ENCODE measurements around the gene WNT5B.

The WNT5B gene

GRCh38 chr12:1646569-1647284, 17.7 kb downstream of the WNT5B start:
- Histone ChIP-seq H3F3A (ENCODE audit: low read depth) (no peaks in the 10 kb centered on the region), H4K20me1 (ENCODE audit: insufficient read depth, low read length, poor library complexity, severe bottlenecking) (no peaks in the 10 kb centered on the region), H3K4me3 (ENCODE audit: low read length, poor library complexity, severe bottlenecking) (peak overlapping the region; percentile 45), H3K27me3 (ENCODE audit: insufficient read depth, low read length, poor library complexity, severe bottlenecking) (no peaks in the 10 kb centered on the region), H3K9me2 (replicated peaks; ENCODE audit: low read depth, low read length) (no peaks in the 10 kb centered on the region), H3K9ac (ENCODE audit: low read depth, low read length, poor library complexity, severe bottlenecking) (peak overlapping the region; percentile 41), H3K4me1 (ENCODE audit: insufficient read depth, low read length, poor library complexity, severe bottlenecking) (peaks cover 27% of the 10 kb centered on the region), H2AFZ (ENCODE audit: low read length) (peak overlapping the region; percentile 72), H3K4me2 (ENCODE audit: low read depth, low read length, poor library complexity, severe bottlenecking) (peak overlapping the region; percentile 47), H3K36me3 (ENCODE audit: insufficient read depth, low read length) (no peaks in the 10 kb centered on the region), H3K79me2 (ENCODE audit: insufficient read depth, low read length) (no peaks in the 10 kb centered on the region), H3K9me3 (ENCODE audit: insufficient read depth, low read depth, low read length) (no peaks in the 10 kb centered on the region)
- TF ChIP-seq EZH2phosphoT487 (IDR thresholded peaks at IDR 0.05; ENCODE audit: borderline replicate concordance), result no peak
- TF ChIP-seq, protein P1, sequence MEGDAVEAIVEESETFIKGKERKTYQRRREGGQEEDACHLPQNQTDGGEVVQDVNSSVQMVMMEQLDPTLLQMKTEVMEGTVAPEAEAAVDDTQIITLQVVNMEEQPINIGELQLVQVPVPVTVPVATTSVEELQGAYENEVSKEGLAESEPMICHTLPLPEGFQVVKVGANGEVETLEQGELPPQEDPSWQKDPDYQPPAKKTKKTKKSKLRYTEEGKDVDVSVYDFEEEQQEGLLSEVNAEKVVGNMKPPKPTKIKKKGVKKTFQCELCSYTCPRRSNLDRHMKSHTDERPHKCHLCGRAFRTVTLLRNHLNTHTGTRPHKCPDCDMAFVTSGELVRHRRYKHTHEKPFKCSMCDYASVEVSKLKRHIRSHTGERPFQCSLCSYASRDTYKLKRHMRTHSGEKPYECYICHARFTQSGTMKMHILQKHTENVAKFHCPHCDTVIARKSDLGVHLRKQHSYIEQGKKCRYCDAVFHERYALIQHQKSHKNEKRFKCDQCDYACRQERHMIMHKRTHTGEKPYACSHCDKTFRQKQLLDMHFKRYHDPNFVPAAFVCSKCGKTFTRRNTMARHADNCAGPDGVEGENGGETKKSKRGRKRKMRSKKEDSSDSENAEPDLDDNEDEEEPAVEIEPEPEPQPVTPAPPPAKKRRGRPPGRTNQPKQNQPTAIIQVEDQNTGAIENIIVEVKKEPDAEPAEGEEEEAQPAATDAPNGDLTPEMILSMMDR (conservative IDR thresholded peaks at IDR 0.05; ENCODE audit: low read length), result no peak

DNA sequence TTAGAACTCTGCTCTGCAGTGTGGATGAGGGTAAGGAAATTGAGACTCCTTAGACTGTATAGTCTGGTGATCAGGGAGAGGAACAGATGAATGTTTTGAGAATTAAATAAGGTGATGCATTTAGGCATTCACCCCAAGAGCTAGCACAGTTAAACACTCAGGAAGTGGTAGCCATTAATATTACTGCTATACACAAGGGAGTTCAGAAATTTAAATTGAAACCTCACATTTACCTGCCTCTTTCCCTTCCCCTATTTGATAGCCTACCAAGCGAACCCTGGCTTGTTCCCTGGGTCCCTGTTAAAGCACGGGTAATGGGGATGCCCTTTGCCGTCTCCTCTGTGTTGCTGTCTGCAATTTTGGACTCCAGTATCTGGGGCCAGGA, 18.2 kb downstream of the WNT5B start:
- Histone ChIP-seq H3K9me2 (replicated peaks; ENCODE audit: low read depth, low read length) (no peaks in the 10 kb centered on the region), H3K79me2 (ENCODE audit: insufficient read depth, low read length) (no peaks in the 10 kb centered on the region)

DNA sequence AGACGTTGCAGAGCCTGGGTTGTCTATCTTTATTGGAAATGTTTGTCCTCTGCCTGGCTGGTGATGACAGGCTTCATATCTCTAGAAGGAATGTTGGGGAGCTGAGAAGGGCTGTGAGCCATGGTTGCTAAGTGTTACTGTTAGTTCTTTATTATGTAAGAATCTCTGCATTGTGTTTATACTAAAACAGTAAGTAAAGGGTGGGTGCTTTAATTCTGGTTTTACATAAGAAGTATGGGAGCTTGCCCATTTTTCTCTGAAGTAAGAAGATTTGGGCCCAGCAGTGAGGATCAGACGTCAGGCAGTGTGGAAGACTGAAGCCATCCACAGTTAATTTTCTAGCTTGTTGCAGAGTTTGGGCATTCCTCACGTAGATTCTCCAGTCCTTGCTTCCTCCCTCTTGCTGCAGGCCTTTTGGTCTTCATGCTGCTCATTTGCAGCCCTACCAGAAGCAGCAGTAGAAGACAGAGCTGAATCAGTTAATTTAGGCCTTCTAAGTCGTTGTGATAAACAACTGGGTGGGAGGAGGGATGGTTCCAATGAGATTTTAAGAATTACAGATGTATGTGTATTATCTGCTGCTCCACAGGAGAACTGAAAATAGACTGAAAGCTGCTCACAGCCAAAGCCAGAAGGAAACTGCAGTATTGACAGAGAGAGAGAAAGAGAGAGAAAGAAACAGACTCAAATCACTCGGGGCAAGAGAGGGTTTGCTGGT, 21.4 kb downstream of the WNT5B start:
- H3K36me3 ChIP-seq (ENCODE audit: insufficient read depth, low read length), result no peaks in the 10 kb centered on the region
- H4K20me1 ChIP-seq (ENCODE audit: insufficient read depth, low read length, poor library complexity, severe bottlenecking), result no peaks in the 10 kb centered on the region
- H3K9me3 ChIP-seq (ENCODE audit: insufficient read depth, low read depth, low read length), result no peaks in the 10 kb centered on the region
- H3K9ac ChIP-seq (ENCODE audit: low read depth, low read length, poor library complexity, severe bottlenecking), result no peak overlapping the region
- no peaks in the 10 kb centered on the region for H3K27me3 ChIP-seq (ENCODE audit: insufficient read depth, low read length, poor library complexity, severe bottlenecking)
- H3K79me2 ChIP-seq (ENCODE audit: insufficient read depth, low read length), result no peaks in the 10 kb centered on the region
- no peaks in the 10 kb centered on the region for H3K9me2 ChIP-seq (replicated peaks; ENCODE audit: low read depth, low read length)
- H3K4me3 ChIP-seq (ENCODE audit: low read length, poor library complexity, severe bottlenecking), result no peak overlapping the region
- no peak overlapping the region for H2AFZ ChIP-seq (ENCODE audit: low read length)
- H3K4me1 ChIP-seq (ENCODE audit: insufficient read depth, low read length, poor library complexity, severe bottlenecking), result peaks cover 27% of the 10 kb centered on the region
- TF ChIP-seq, protein P1 (conservative IDR thresholded peaks at IDR 0.05; ENCODE audit: low read length), result no peak
- no peaks in the 10 kb centered on the region for H3F3A ChIP-seq (ENCODE audit: low read depth)
- H3K4me2 ChIP-seq (ENCODE audit: low read depth, low read length, poor library complexity, severe bottlenecking), result no peak overlapping the region

More for the DNA sequence above, 18.2 kb downstream of the WNT5B start:
- peak overlapping the region; percentile 72 for H2AFZ ChIP-seq (ENCODE audit: low read length)
- H3K4me1 ChIP-seq (ENCODE audit: insufficient read depth, low read length, poor library complexity, severe bottlenecking), result peaks cover 27% of the 10 kb centered on the region
- H3K27me3 ChIP-seq (ENCODE audit: insufficient read depth, low read length, poor library complexity, severe bottlenecking), result no peaks in the 10 kb centered on the region
- peak overlapping the region; percentile 45 for H3K4me3 ChIP-seq (ENCODE audit: low read length, poor library complexity, severe bottlenecking)
- H3K4me2 ChIP-seq (ENCODE audit: low read depth, low read length, poor library complexity, severe bottlenecking), result peak overlapping the region; percentile 47
- no peaks in the 10 kb centered on the region for H3K9me3 ChIP-seq (ENCODE audit: insufficient read depth, low read depth, low read length)
- TF ChIP-seq, protein P1 (conservative IDR thresholded peaks at IDR 0.05; ENCODE audit: low read length), result no peak
- TF ChIP-seq EZH2phosphoT487 (IDR thresholded peaks at IDR 0.05; ENCODE audit: borderline replicate concordance), result no peak
- H3F3A ChIP-seq (ENCODE audit: low read depth), result no peaks in the 10 kb centered on the region
- peak overlapping the region; percentile 41 for H3K9ac ChIP-seq (ENCODE audit: low read depth, low read length, poor library complexity, severe bottlenecking)
- no peaks in the 10 kb centered on the region for H3K36me3 ChIP-seq (ENCODE audit: insufficient read depth, low read length)
- H4K20me1 ChIP-seq (ENCODE audit: insufficient read depth, low read length, poor library complexity, severe bottlenecking), result no peaks in the 10 kb centered on the region

Data from Loucy (cell line).